Psoas muscle (tissue), 8 donors: ENCODE measurements around the gene ZMYND10. TPM values are rescaled to one million over a fixed set of nuclear protein-coding genes. Genes with fewer than 3 reads are reported as not detected.
A peak's percentile ranks its signal among the peaks of the same experiment; 100 is the strongest.

Experiments used
- ATAC-seq, 4 donors: fragments of 200-7000 bp; cut with Tn5 transposase; one replicate each; pipeline ENCODE4 v1.9.1; 2020; ENCODE audit warnings: moderate library complexity in 3 of 4, mild to moderate bottlenecking in 2 of 4
- DNase-seq, 2 donors: peaks; one replicate each; pipeline ENCODE4 v3.0.0-alpha.2; 2020
- H3K27ac ChIP-seq: fragments of 200-600 bp; one replicate; pipeline ENCODE4 v1.8.0; 2022
- H3K27me3 ChIP-seq, 3 donors: fragments of 200-600 bp in 1 of 3; one replicate each; pipeline versions ENCODE4 v1.6.1 to v1.8.0; 2013 to 2022; ENCODE audit warnings: low read length in 2 of 3, mild to moderate bottlenecking in 2 of 3, moderate library complexity in 1 of 3; ENCODE audit not compliant: insufficient read depth in 3 of 3
- H3K36me3 ChIP-seq, 2 donors: fragments of 200-600 bp in 1 of 2; one replicate each; pipeline versions ENCODE4 v1.6.1 to v1.8.0; 2013 to 2022; ENCODE audit warnings: low read depth in 1 of 2, mild to moderate bottlenecking in 1 of 2, moderate library complexity in 1 of 2; ENCODE audit not compliant: insufficient read depth in 1 of 2
- H3K4me1 ChIP-seq: fragments of 200-600 bp; one replicate; pipeline ENCODE4 v1.8.0; 2022
- H3K4me3 ChIP-seq: fragments of 200-600 bp; one replicate; pipeline ENCODE4 v1.8.0; 2022; ENCODE audit warnings: mild to moderate bottlenecking
- H3K9me3 ChIP-seq: fragments of 200-600 bp; one replicate; pipeline ENCODE4 v1.8.0; 2022
- CTCF ChIP-seq: fragments of 200-600 bp; IDR thresholded peaks from one replicate; pipeline ENCODE4 v1.8.0; 2022; ENCODE audit warnings: antibody characterized with exemption
- WGBS, 3 donors: extraction: QIAGEN DNeasy Blood & Tissue Kit; methylation state at CpG; one replicate each; pipeline versions ENCODE4 v1.1.6 to v1.1.7; 2013; 5-methylcytosine and 5-hydroxymethylcytosine counted together
- intact Hi-C, 2 donors: fragments of 100-400 bp; cut with DNase I; formaldehyde crosslinking; loops; one replicate each; pipeline versions ENCODE4 v1.11.0 to v1.14.2; 2022
- polyA plus RNA-seq, 3 donors: library from polyadenylated mRNA; stranded (reverse); fragments of 200-250 nt; gene quantifications; one replicate each; pipeline ENCODE4 v1.2.3, GENCODE V29; 2013
- total RNA-seq, 4 donors: library from RNA; stranded (reverse); fragmentation: NEBNext Ultra II Directional in 2 of 4; extraction: Animal tissue kit (Norgen Biotek cat#: 25700) in 2 of 4; gene quantifications; one replicate each; pipeline versions ENCODE4 v1.2.1 to v1.2.4, GENCODE V29; 2021 to 2023
- donor health status: healthy with polysubstance abuse.
- donor health status: DM: no; HTN: no; CAD: no; lungs with moderate emphysema.
- donor health status: Bipolar disorder and iron deficiency.
- donor health status: healthy.
- donor health status: DM: yes; HTN: yes; CAD: no.
- donor health status: DM: no; HTN: no; CAD: no.
- donor health status: DM: no; HTN: no; CAD: no.
- donor health status: DM: yes; HTN: yes; CAD: no.

Gene ZMYND10
- total and polyA plus RNA-seq, 7 donors, result 0.23 to 0.99 (median 0.51) TPM

GRCh38 chr3:50333744-50334328 is 11.7 kb downstream of the ZMYND10 start:
- ATAC-seq (no peak), DNase-seq (peak; percentile 60 to 71)
- H3K27me3 ChIP-seq, result no peaks in the 10 kb centered on the region
- H3K36me3 ChIP-seq, result peaks cover 3 to 41% of the 10 kb centered on the region in 2 donors
- peak overlapping the region; percentile 95 for H3K27ac ChIP-seq
- TF ChIP-seq CTCF, result no peak
- H3K4me1 ChIP-seq, result peaks cover 45% of the 10 kb centered on the region
- H3K4me3 ChIP-seq, result peak overlapping the region; percentile 93
- intact Hi-C loops, result no loop called here
- no peaks in the 10 kb centered on the region for H3K9me3 ChIP-seq
- 43 to 64% (median 46%) methylated on average over 12 of the region's 12 CpGs for WGBS, 3 donors

GRCh38 chr3:50331364-50331907 is 14.1 kb downstream of the ZMYND10 start:
- Histone ChIP-seq H3K36me3 (peaks cover 3 to 44% of the 10 kb centered on the region in 2 donors), H3K4me3 (no peak overlapping the region), H3K27ac (no peak overlapping the region), H3K27me3 (no peaks in the 10 kb centered on the region), H3K4me1 (peaks cover 46% of the 10 kb centered on the region), H3K9me3 (no peaks in the 10 kb centered on the region)
- no peak for ATAC-seq
- intact Hi-C loops, result no loop called here
- WGBS, 3 donors, result 94 to 96% (median 95%) methylated on average over 19 of the region's 19 CpGs
- no peak for TF ChIP-seq CTCF
- DNase-seq, result no peak

DNA sequence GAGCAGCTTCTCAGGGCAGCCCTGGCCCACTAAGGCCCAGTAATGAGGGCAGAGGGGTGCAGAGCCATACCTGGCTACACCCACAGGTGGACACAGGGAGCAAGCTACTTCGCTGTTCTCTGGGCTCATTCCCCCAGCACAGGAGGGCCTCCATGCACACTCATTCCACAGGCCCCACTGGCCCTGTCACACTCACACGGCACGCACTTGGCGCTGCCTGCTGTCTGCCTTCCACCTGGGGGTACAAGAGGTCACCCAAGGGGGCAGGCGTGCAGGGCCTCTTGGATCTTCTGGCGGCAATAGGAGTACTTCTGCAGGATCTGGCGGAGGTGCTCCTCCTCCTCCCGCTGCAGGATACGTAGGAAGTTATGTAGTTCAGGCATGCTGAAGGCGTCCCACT is 15.2 kb downstream of the ZMYND10 start:
- ATAC-seq, result no peak
- intact Hi-C loops, result no loop called here
- no peak for TF ChIP-seq CTCF
- 88 to 91% (median 89%) methylated on average over 10 of the region's 10 CpGs for WGBS, 3 donors
- Histone ChIP-seq H3K36me3 (peaks cover 3 to 55% of the 10 kb centered on the region in 2 donors), H3K27ac (no peak overlapping the region), H3K4me1 (peaks cover 36% of the 10 kb centered on the region), H3K4me3 (no peak overlapping the region), H3K9me3 (no peaks in the 10 kb centered on the region), H3K27me3 (no peaks in the 10 kb centered on the region)
- DNase-seq, result peak in 1 of 2 donors; percentile 54

DNA sequence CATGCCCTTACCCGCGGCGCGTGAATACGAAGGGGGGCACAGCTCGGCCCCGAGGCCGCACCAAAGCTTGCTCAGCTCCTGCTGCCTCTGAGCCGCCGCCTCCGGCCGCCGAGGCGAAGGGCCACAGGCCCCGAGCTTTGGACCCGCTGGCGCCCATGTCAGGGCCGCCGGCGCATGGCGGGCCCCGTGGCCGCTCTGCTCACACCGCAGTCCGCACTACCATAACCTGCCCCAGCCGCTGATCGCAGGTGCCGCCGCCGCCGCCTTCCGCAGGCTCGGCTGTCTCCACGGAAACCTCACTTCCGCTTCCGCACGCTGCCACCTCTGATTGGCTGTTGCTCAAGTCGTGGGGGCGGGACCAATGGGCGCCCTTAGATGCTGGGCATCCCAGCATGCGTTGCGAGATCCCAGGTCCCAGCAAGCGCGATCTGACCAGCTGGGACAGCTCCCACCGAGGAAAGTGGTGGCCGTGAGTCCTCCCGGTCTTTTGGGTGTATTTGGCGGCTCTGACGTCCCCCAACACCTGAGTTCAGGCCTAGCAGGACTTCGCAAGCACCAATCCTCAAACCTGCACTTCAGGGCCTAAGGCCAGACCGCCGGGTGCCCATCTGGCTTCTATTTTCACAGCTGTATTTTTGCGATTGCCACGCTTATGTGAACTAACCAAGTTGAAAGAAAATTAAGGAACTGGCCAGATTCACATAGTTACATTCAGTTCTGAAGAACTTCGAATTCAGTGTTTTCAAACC is 17.4 kb downstream of the ZMYND10 start, which contains the start of gene TUSC2:
TSS of gene TUSC2 (minus strand) at position 281 of the 749 bp plus-strand sequence. CDS start at position 157, 124 bp downstream.
- ATAC-seq (peak; percentile 92 to 94 (median 93)), DNase-seq (peak; percentile 98)
- TF ChIP-seq CTCF, result no peak
- H3K27ac ChIP-seq, result peak within 1 kb of the TSS; percentile 95
- WGBS, 3 donors, result 1 to 2% (median 1%) methylated on average over 34 to 55 of the region's 55 CpGs
- H3K4me3 ChIP-seq, result peak within 1 kb of the TSS; percentile 100
- intact Hi-C loops, result loop anchor here in 1 of 2 donors (2.0 to 5.0 kb wide), 2 partner anchors 66 to 133 kb away; no protein-coding TSS in a partner anchor
- H3K9me3 ChIP-seq, result no peaks in the 10 kb centered on the region
- peaks cover 31% of the 10 kb centered on the region for H3K4me1 ChIP-seq
- peaks cover 3 to 60% of the 10 kb centered on the region in 2 donors for H3K36me3 ChIP-seq
- no peaks in the 10 kb centered on the region for H3K27me3 ChIP-seq
